ENCODE data around the gene MAEA.

The MAEA gene

GRCh38 chr4:1355378-1355777 lies 65.7 kb downstream of the MAEA start:
- no peak for DNase-seq

- peak; percentile 74 for DNase-seq
Observed at GRCh38 chr4:1356181-1356998, 66.7 kb downstream of the MAEA start.

GRCh38 chr4:1357356-1358248 lies 67.9 kb downstream of the MAEA start:
- DNase-seq = no peak

GRCh38 chr4:1358421-1359143 lies 68.9 kb downstream of the MAEA start:
- no peak for DNase-seq

GRCh38 chr4:1359144-1359501 lies 69.4 kb downstream of the MAEA start:
- no peak for DNase-seq

GRCh38 chr4:1359976-1360375 lies 70.3 kb downstream of the MAEA start:
- no peak for DNase-seq

GRCh38 chr4:1360423-1361283 lies 71.0 kb downstream of the MAEA start:
- no peak for DNase-seq

- no peak for DNase-seq
Observed at GRCh38 chr4:1361431-1361830, 71.7 kb downstream of the MAEA start.

- no peak for DNase-seq
Observed at GRCh38 chr4:1362046-1362445, 72.4 kb downstream of the MAEA start.

- DNase-seq = no peak
Observed at GRCh38 chr4:1362521-1362920, 72.8 kb downstream of the MAEA start.

GRCh38 chr4:1363513-1363912 lies 73.8 kb downstream of the MAEA start:
- DNase-seq = no peak

GRCh38 chr4:1364217-1364616 lies 74.5 kb downstream of the MAEA start:
- DNase-seq = no peak

GRCh38 chr4:1364748-1365147 lies 75.1 kb downstream of the MAEA start:
- DNase-seq = no peak

- DNase-seq = no peak
Observed at GRCh38 chr4:1365271-1366178, 75.8 kb downstream of the MAEA start.

GRCh38 chr4:1366371-1367229 lies 76.9 kb downstream of the MAEA start:
- DNase-seq = no peak

GRCh38 chr4:1367230-1367935 lies 77.7 kb downstream of the MAEA start:
- DNase-seq = no peak

- no peak for DNase-seq
Observed at GRCh38 chr4:1367936-1368289, 78.2 kb downstream of the MAEA start.

- DNase-seq = no peak
Observed at GRCh38 chr4:1368421-1369090, 78.9 kb downstream of the MAEA start.

GRCh38 chr4:1369091-1369450 lies 79.4 kb downstream of the MAEA start:
- DNase-seq = no peak

Data from CD4-positive, alpha-beta T cell treated with Interleukin-17A for 4 hours (primary cell).